ENCODE data around the gene RNF181. TPM values are rescaled to one million over a fixed set of nuclear protein-coding genes. Genes with fewer than 3 reads are reported as not detected.

RNF181 gene
- total RNA-seq, 2 experiments from 2014 or later, result 97.8 to 179 TPM

GRCh38 chr2:85628658-85629057, 33.1 kb downstream of the RNF181 start:
- no peaks in the 10 kb centered on the region for H3K9me2 ChIP-seq (ENCODE audit: insufficient read depth, low read length)
- TSS peak; percentile 38 for BruUV-seq (replicated peaks)
- CTCF ChIA-PET (ENCODE audit: unreplicated experiment), result no interaction called here
- TF ChIP-seq EZH2phosphoT487 (IDR thresholded peaks at IDR 0.05; ENCODE audit: borderline replicate concordance, low read depth, low read length) (no peak), CTCF (conservative IDR thresholded peaks at IDR 0.05; ENCODE audit: low read length) (no peak)
- H3K27ac ChIP-seq (ENCODE audit: low read depth, low read length, poor library complexity, severe bottlenecking), result no peak overlapping the region
- intact Hi-C loops (cut with micrococcal nuclease; ENCODE audit: unreplicated experiment), result no loop called here
- H3K9me3 ChIP-seq (ENCODE audit: low read length), result no peaks in the 10 kb centered on the region
- no peaks in the 10 kb centered on the region for H3K4me1 ChIP-seq (ENCODE audit: insufficient read depth, low read length, poor library complexity, severe bottlenecking)
- no peak overlapping the region for H3K4me3 ChIP-seq (ENCODE audit: low read depth, low read length, poor library complexity, severe bottlenecking)
- H2AFZ ChIP-seq (ENCODE audit: low read length), result no peak overlapping the region
- no peak for DNase-seq (ENCODE audit: low spot score)
- no peak overlapping the region for H3K4me2 ChIP-seq (ENCODE audit: low read length)
- H4K20me1 ChIP-seq (ENCODE audit: insufficient read depth, low read length), result no peaks in the 10 kb centered on the region
- H3K79me2 ChIP-seq (ENCODE audit: insufficient read depth, low read depth, low read length), result no peaks in the 10 kb centered on the region
- H3K36me3 ChIP-seq (ENCODE audit: insufficient read depth, low read length), result peaks cover 99% of the 10 kb centered on the region
- POLR2A ChIA-PET, result no interaction called here

- H3K79me2 ChIP-seq (ENCODE audit: insufficient read depth, low read depth, low read length), result no peaks in the 10 kb centered on the region
- CTCF ChIA-PET (ENCODE audit: unreplicated experiment), result no interaction called here
- no TSS peak for BruUV-seq (replicated peaks)
- H3K27ac ChIP-seq (ENCODE audit: low read depth, low read length, poor library complexity, severe bottlenecking), result no peak overlapping the region
- POLR2A ChIA-PET, result interaction anchor here (0.7 kb wide), 1 partner anchor 20 kb away, joined by 3 read pairs; no protein-coding TSS in a partner anchor
- no peak overlapping the region for H3K4me3 ChIP-seq (ENCODE audit: low read depth, low read length, poor library complexity, severe bottlenecking)
- DNase-seq (ENCODE audit: low spot score), result no peak
- intact Hi-C loops (cut with micrococcal nuclease; ENCODE audit: unreplicated experiment), result no loop called here
- H4K20me1 ChIP-seq (ENCODE audit: insufficient read depth, low read length), result no peaks in the 10 kb centered on the region
- H3K4me2 ChIP-seq (ENCODE audit: low read length), result no peak overlapping the region
- no peaks in the 10 kb centered on the region for H3K9me2 ChIP-seq (ENCODE audit: insufficient read depth, low read length)
- no peaks in the 10 kb centered on the region for H3K4me1 ChIP-seq (ENCODE audit: insufficient read depth, low read length, poor library complexity, severe bottlenecking)
- peaks cover 98% of the 10 kb centered on the region for H3K36me3 ChIP-seq (ENCODE audit: insufficient read depth, low read length)
- no peak overlapping the region for H2AFZ ChIP-seq (ENCODE audit: low read length)
- no peaks in the 10 kb centered on the region for H3K9me3 ChIP-seq (ENCODE audit: low read length)
- no peak for TF ChIP-seq EZH2phosphoT487 (IDR thresholded peaks at IDR 0.05; ENCODE audit: borderline replicate concordance, low read depth, low read length)
- TF ChIP-seq CTCF (conservative IDR thresholded peaks at IDR 0.05; ENCODE audit: low read length), result no peak
These were observed 35.8 kb downstream of the RNF181 start for GRCh38 chr2:85631316-85631715.

- DNase-seq (ENCODE audit: low spot score), result no peak
- ChIA-PET CTCF (ENCODE audit: unreplicated experiment) (no interaction called here), POLR2A (interaction anchor here (0.5 kb wide), 1 partner anchor 194 kb away, joined by 3 read pairs; no protein-coding TSS in a partner anchor)
- H3K36me3 ChIP-seq (ENCODE audit: insufficient read depth, low read length), result peaks cover 98% of the 10 kb centered on the region
- no peak overlapping the region for H3K27ac ChIP-seq (ENCODE audit: low read depth, low read length, poor library complexity, severe bottlenecking)
- no peaks in the 10 kb centered on the region for H3K4me1 ChIP-seq (ENCODE audit: insufficient read depth, low read length, poor library complexity, severe bottlenecking)
- H4K20me1 ChIP-seq (ENCODE audit: insufficient read depth, low read length), result no peaks in the 10 kb centered on the region
- no peaks in the 10 kb centered on the region for H3K79me2 ChIP-seq (ENCODE audit: insufficient read depth, low read depth, low read length)
- no peak overlapping the region for H3K4me3 ChIP-seq (ENCODE audit: low read depth, low read length, poor library complexity, severe bottlenecking)
- no TSS peak for BruUV-seq (replicated peaks)
- intact Hi-C loops (cut with micrococcal nuclease; ENCODE audit: unreplicated experiment), result loop anchor here (5.0 kb wide), 1 partner anchor 72 kb away; no protein-coding TSS in a partner anchor
- no peak overlapping the region for H2AFZ ChIP-seq (ENCODE audit: low read length)
- H3K9me2 ChIP-seq (ENCODE audit: insufficient read depth, low read length), result no peaks in the 10 kb centered on the region
- TF ChIP-seq EZH2phosphoT487 (IDR thresholded peaks at IDR 0.05; ENCODE audit: borderline replicate concordance, low read depth, low read length) (no peak), CTCF (conservative IDR thresholded peaks at IDR 0.05; ENCODE audit: low read length) (no peak)
- no peak overlapping the region for H3K4me2 ChIP-seq (ENCODE audit: low read length)
- H3K9me3 ChIP-seq (ENCODE audit: low read length), result no peaks in the 10 kb centered on the region
These were observed 39.5 kb downstream of the RNF181 start for GRCh38 chr2:85635011-85635410.
